HCT116 (cell line): Measurements from ENCODE around the gene CRK. TPM values are rescaled to one million over a fixed set of nuclear protein-coding genes. Genes with fewer than 3 reads are reported as not detected.

Experiments used
- ATAC-seq: fragments of 200-7000 bp; cut with Tn5 transposase; 2 replicates; pipeline ENCODE4 v1.9.1; 2020; ENCODE audit warnings: mild to moderate bottlenecking, moderate library complexity
- BruUV-seq: library from RNA; stranded (reverse); fragments of 400-500 nt; replicated peaks from 2 replicates; lab custom pipeline; 2021; lab: Mats Ljungman, UMichigan
- CTCF ChIA-PET: fragments of 300-600 bp; sonication (Branson Sonifier 250); formaldehyde crosslinking; loops from one replicate; lab custom pipeline; 2021; ENCODE audit warnings: antibody characterized with exemption; lab: Charles Lee
- POLR2A ChIA-PET: fragments of 300-600, 350-600 bp; sonication (Branson Sonifier 250); formaldehyde crosslinking; loops from one replicate; lab custom pipeline; 2021; ENCODE audit warnings: antibody characterized with exemption; lab: Charles Lee
- RAD21 ChIA-PET, 2 experiments: fragments of 300-600 bp; sonication (Branson Sonifier 250); formaldehyde crosslinking; loops; one replicate each; lab custom pipeline; 2023; ENCODE audit warnings: low total read pairs in 2 of 2; ENCODE audit not compliant: uncharacterized antibody in 2 of 2, unreplicated experiment in 2 of 2, low non-redundant PET in 1 of 2; lab: Charles Lee
- DNase-seq: peaks from one replicate; pipeline ENCODE4 v3.0.0-alpha.2; 2010; ENCODE audit warnings: low read depth, low spot score
- H2AFZ ChIP-seq: fragments of 200-600 bp; shearing (Covaris generic), sonication (generic); 2 replicates; pipeline ENCODE4 v1.6.1; 2017; ENCODE audit warnings: low read depth, mixed run types, mixed read lengths, antibody characterized with exemption, low read length; ENCODE audit not compliant: poor library complexity, severe bottlenecking
- H3K27ac ChIP-seq: 2 replicates; pipeline ENCODE4 v1.5.1; 2012; ENCODE audit warnings: low read depth, low read length
- H3K27me3 ChIP-seq: fragments of 200-600 bp; sonication (generic); 2 replicates; pipeline ENCODE4 v1.6.1; 2016; ENCODE audit warnings: mixed run types, low read length, mixed read lengths; ENCODE audit not compliant: insufficient read depth
- H3K36me3 ChIP-seq, 2 experiments: fragments of 200-500 bp in 1 of 2; fragments of 200-600 bp in 1 of 2; sonication (Bioruptor generic) in 1 of 2; sonication (generic) in 1 of 2; 2 replicates each; pipeline versions ENCODE4 v1.5.1 to v1.6.1; 2014 to 2016; ENCODE audit warnings: low read length in 2 of 2, inconsistent platforms in 1 of 2, mixed read lengths in 1 of 2, mixed run types in 1 of 2; ENCODE audit not compliant: insufficient read depth in 2 of 2, control insufficient read depth in 1 of 2
- H3K4me1 ChIP-seq, 2 experiments: fragments of 200-600 bp in 1 of 2; sonication (generic) in 1 of 2; 2 replicates each; pipeline versions ENCODE4 v1.5.1 to v1.6.1; 2012 to 2017; ENCODE audit warnings: low read length in 2 of 2, inconsistent platforms in 1 of 2, mild to moderate bottlenecking in 1 of 2, mixed read lengths in 1 of 2, mixed run types in 1 of 2, moderate library complexity in 1 of 2; ENCODE audit not compliant: insufficient read depth in 2 of 2, control insufficient read depth in 1 of 2
- H3K4me2 ChIP-seq: fragments of 200-600 bp; sonication (generic); 2 replicates; pipeline ENCODE4 v1.6.1; 2017; ENCODE audit warnings: mixed run types, low read length, mixed read lengths
- H3K4me3 ChIP-seq, 2 experiments: fragments of 200-600 bp in 1 of 2; sonication (generic) in 1 of 2; replicated peaks in 1 of 2; 2 replicates each; pipeline ENCODE4 v1.5.1; 2011 to 2016; ENCODE audit warnings: low read length in 2 of 2, control low read depth in 1 of 2, low read depth in 1 of 2, mild to moderate bottlenecking in 1 of 2, mixed read lengths in 1 of 2, mixed run types in 1 of 2
- H3K79me2 ChIP-seq: fragments of 200-600 bp; sonication (generic); 2 replicates; pipeline ENCODE4 v1.6.1; 2017; ENCODE audit warnings: mild to moderate bottlenecking, mixed run types, low read length, moderate library complexity, mixed read lengths; ENCODE audit not compliant: insufficient read depth
- H3K9ac ChIP-seq: fragments of 200-600 bp; sonication (generic); 2 replicates; pipeline ENCODE4 v1.6.1; 2016; ENCODE audit warnings: low read length, mixed read lengths
- H3K9me2 ChIP-seq: fragments of 200-600 bp; sonication (generic), shearing (Covaris generic); 2 replicates; pipeline ENCODE4 v1.6.1; 2017; ENCODE audit warnings: mixed run types, mild to moderate bottlenecking, moderate library complexity; ENCODE audit not compliant: insufficient read depth
- H3K9me3 ChIP-seq, 2 experiments: fragments of 200-500 bp in 1 of 2; fragments of 200-600 bp in 1 of 2; sonication (Bioruptor generic) in 1 of 2; sonication (generic) in 1 of 2; 2 replicates each; pipeline ENCODE4 v1.6.1; 2014 to 2017; ENCODE audit warnings: low read length in 2 of 2, mixed read lengths in 2 of 2, inconsistent platforms in 1 of 2, low read depth in 1 of 2, mild to moderate bottlenecking in 1 of 2, mixed run types in 1 of 2, moderate library complexity in 1 of 2; ENCODE audit not compliant: control insufficient read depth in 1 of 2, insufficient read depth in 1 of 2
- H4K20me1 ChIP-seq: fragments of 200-600 bp; sonication (generic), shearing (Covaris generic); 2 replicates; pipeline ENCODE4 v1.6.1; 2017; ENCODE audit warnings: mixed run types, mild to moderate bottlenecking, moderate library complexity; ENCODE audit not compliant: insufficient read depth
- CBX3 ChIP-seq: IDR thresholded peaks from 2 replicates; pipeline ENCODE4 v1.6.1; 2012; ENCODE audit warnings: low read depth
- CEBPB ChIP-seq: IDR thresholded peaks from 2 replicates; pipeline ENCODE4 v1.6.1; 2012; ENCODE audit warnings: low read depth
- EGR1 ChIP-seq: IDR thresholded peaks from 2 replicates; pipeline ENCODE4 v1.6.1; 2012; ENCODE audit warnings: low read depth
- ELF1 ChIP-seq: IDR thresholded peaks from 2 replicates; pipeline ENCODE4 v1.6.1; 2012; ENCODE audit warnings: low read depth, borderline replicate concordance
- EZH2 ChIP-seq: fragments of 200-600 bp; sonication (generic); IDR thresholded peaks from 2 replicates; pipeline ENCODE4 v1.6.1; 2017; ENCODE audit warnings: antibody characterized with exemption, mixed run types
- EZH2phosphoT487 ChIP-seq: fragments of 200-600 bp; IDR thresholded peaks from 2 replicates; pipeline ENCODE4 v1.6.1; 2018; ENCODE audit warnings: antibody characterized with exemption, borderline replicate concordance
- FOSL1 ChIP-seq: IDR thresholded peaks from 2 replicates; pipeline ENCODE4 v1.6.1; 2012; ENCODE audit warnings: low read depth
- JUND ChIP-seq: IDR thresholded peaks from 2 replicates; pipeline ENCODE4 v1.6.1; 2012
- MAX ChIP-seq: IDR thresholded peaks from 2 replicates; pipeline ENCODE4 v1.6.1; 2012
- POLR2A ChIP-seq: IDR thresholded peaks from 2 replicates; pipeline ENCODE4 v1.7.0; 2011; ENCODE audit warnings: borderline replicate concordance; ENCODE audit not compliant: insufficient read depth, insufficient read length; ENCODE audit errors: extremely low read depth
- POLR2AphosphoS5 ChIP-seq: IDR thresholded peaks from 2 replicates; pipeline ENCODE4 v1.6.1; 2011; ENCODE audit warnings: mild to moderate bottlenecking, low read depth, low read length, moderate library complexity
- RAD21 ChIP-seq: IDR thresholded peaks from 2 replicates; pipeline ENCODE4 v1.6.1; 2012; ENCODE audit warnings: low read depth, mild to moderate bottlenecking
- SP1 ChIP-seq: IDR thresholded peaks from 2 replicates; pipeline ENCODE4 v1.6.1; 2012; ENCODE audit warnings: low read depth
- SRF ChIP-seq: IDR thresholded peaks from 2 replicates; pipeline ENCODE4 v1.6.1; 2012; ENCODE audit warnings: low read depth
- YY1 ChIP-seq: IDR thresholded peaks from 2 replicates; pipeline ENCODE4 v1.6.1; 2011; ENCODE audit warnings: low read length, low read depth, moderate library complexity, mild to moderate bottlenecking; ENCODE audit not compliant: insufficient replicate concordance; ENCODE audit errors: extremely low read depth
- ZBTB33 ChIP-seq: IDR thresholded peaks from 2 replicates; pipeline ENCODE4 v1.6.1; 2011; ENCODE audit warnings: mild to moderate bottlenecking, low read length, moderate library complexity; ENCODE audit not compliant: insufficient replicate concordance; ENCODE audit errors: extremely low read depth
- ZFX ChIP-seq: fragments of 450-650 bp; IDR thresholded peaks from 2 replicates; pipeline ENCODE4 v1.6.1; 2017
- ZNF274 ChIP-seq: fragments of 200-500 bp; sonication (Bioruptor generic); IDR thresholded peaks from 2 replicates; pipeline ENCODE4 v1.6.1; 2014; ENCODE audit warnings: mild to moderate bottlenecking, low read depth, low read length, inconsistent platforms
- intact Hi-C: fragments of 100-400 bp; cut with micrococcal nuclease; formaldehyde crosslinking; loops from 2 replicates; pipeline ENCODE4 v1.10.0; 2022
- total RNA-seq: library from RNA; stranded (reverse); gene quantifications from one replicate; pipeline ENCODE4 v1.2.1, GENCODE V29; 2021; ENCODE audit not compliant: unreplicated experiment

CRK gene
- total RNA-seq, 1 experiment from 2014 or later, result 55.5 TPM

- ATAC-seq, result no peak
- H3K9me3 ChIP-seq, result no peaks in the 10 kb centered on the region
- no peaks in the 10 kb centered on the region for H3K79me2 ChIP-seq
- H3K4me1 ChIP-seq, result no peaks in the 10 kb centered on the region
- no peaks in the 10 kb centered on the region for H3K36me3 ChIP-seq
- TF ChIP-seq EGR1 (no peak), ELF1 (no peak), YY1 (no peak), FOSL1 (no peak), CEBPB (no peak), SP1 (no peak), POLR2A (no peak), RAD21 (no peak), CBX3 (no peak), ZFX (no peak), EZH2phosphoT487 (no peak), SRF (no peak), ZBTB33 (no peak), MAX (no peak), ZNF274 (no peak), EZH2 (no peak), POLR2AphosphoS5 (no peak), JUND (no peak)
- no peaks in the 10 kb centered on the region for H3K9me2 ChIP-seq
- no TSS peak for BruUV-seq
- H3K9ac ChIP-seq, result no peak overlapping the region
- ChIA-PET CTCF (interaction anchor here (1.4 kb wide), 1 partner anchor 133 kb away, joined by 3 read pairs; no protein-coding TSS in a partner anchor), RAD21 (no interaction called here), POLR2A (interaction anchor here (0.7 to 2.0 kb wide), 2 partner anchors 11 to 18 kb away, joined by 3 to 7 read pairs; partner anchors contain the start of gene INPP5K)
- no peak for DNase-seq
- no peak overlapping the region for H3K4me3 ChIP-seq
- intact Hi-C loops, result no loop called here
- H3K27me3 ChIP-seq, result no peaks in the 10 kb centered on the region
- no peak overlapping the region for H2AFZ ChIP-seq
- H3K4me2 ChIP-seq, result no peak overlapping the region
- H3K27ac ChIP-seq, result no peak overlapping the region
- no peaks in the 10 kb centered on the region for H4K20me1 ChIP-seq
Measured at GRCh38 chr17:1498869-1499268, 42.8 kb upstream of the CRK start.
